ENCODE results near the gene DAB2IP.
"Not testable (repeated sequence)": the region's sequence is repeated elsewhere in the genome, so short reads cannot be mapped to it uniquely, and the experiment has no call there.

The DAB2IP gene

GRCh38 chr9:121623430-121623829, 28.0 kb upstream of the DAB2IP start:
- DNase-seq, result not testable (repeated sequence)

DNA sequence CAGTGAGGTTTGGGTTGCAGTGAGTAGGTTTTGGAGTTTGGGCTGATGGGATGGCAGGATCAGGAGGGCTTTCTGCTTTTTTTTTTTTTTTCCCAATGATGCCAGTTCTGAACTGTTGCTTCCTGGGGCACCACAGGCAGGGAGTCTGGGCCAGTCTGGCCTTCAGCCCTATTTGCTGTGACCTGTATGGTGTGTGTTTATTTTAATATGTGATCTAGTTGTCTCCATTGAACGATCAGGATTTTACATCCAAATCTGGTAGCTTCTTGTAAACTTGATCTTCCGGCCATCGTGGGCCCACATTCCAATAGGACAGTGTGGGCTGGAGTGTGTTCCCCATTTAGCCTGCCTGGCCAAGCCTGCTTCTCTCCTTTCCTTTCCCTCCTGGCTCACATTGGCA, 25.8 kb upstream of the DAB2IP start:
- DNase-seq, result no peak

DNA sequence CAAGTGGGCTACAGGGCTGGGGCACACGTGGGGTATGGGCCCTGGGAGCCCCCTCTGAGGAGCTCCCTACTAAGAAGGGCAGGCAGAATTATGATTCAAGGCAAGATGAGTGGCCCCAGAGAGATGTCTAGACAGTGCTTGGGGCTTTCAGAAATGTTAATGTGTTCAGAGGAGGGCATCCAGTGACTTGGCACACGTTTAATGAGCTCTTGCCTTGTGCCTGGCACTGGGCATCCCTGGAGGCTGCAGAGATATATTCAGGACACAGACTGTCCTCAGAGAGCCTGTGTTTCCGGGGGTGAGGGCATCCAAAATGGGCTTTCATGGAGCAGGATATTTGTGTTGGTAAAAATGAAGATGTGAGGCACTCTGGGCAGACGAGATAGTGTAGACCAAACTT, 25.4 kb upstream of the DAB2IP start:
- DNase-seq, result no peak

- no peak for DNase-seq
Observed at GRCh38 chr9:121627427-121627826, 24.0 kb upstream of the DAB2IP start.

GRCh38 chr9:121628401-121628800, 23.0 kb upstream of the DAB2IP start:
- DNase-seq, result no peak

- DNase-seq, result no peak
Observed at GRCh38 chr9:121631115-121631514, 20.3 kb upstream of the DAB2IP start.

DNA sequence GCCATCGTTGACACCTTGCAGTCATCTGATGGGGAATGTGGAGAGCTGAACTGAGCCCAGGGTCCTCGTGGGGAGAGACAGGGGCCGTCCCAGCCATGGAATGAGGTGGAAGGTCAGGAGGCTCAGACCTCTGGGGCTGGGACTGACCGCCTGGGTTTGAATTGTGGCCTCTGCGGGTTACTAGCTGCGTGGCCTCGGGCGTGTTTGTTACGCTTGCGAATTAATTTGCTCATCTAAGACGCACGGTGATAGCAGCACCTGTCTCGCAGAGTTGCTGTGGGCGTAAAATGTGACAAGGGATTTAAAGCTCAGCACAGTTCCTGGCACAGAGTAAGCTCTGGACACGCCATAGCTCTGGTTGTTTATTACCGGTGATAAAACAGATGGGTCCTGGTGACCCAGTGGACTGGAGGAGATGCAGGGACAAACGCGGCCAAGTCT, 19.4 kb upstream of the DAB2IP start:
- no peak for DNase-seq

DNA sequence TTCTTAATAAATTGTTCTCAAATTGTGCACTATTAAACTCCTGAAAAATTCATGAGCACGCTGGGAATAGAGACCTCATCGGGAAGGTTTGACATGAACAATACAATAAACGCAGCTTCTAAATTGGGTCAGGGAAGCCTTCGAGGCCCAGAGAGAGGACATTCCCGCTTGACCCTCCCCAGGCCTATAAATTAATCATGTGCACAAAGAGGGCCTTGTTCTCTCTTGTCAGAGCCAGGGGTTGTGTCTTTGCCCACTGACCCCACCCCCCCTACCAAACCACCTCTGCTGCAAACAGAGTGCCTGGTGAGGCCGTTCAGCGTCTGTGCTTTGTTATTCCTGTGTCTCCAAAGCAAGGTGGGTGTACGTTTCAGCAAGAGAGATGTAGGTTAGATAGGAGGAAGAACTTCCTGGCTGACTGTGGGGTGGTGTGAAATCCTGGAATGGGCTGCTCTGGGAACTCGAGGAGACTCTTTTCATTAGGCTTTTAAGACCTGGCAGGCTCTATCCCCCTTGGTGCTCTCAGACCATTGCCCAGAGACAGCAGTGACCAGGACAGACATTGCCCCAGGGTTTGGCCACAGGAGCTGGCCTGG, 18.2 kb upstream of the DAB2IP start:
- DNase-seq, result no peak

GRCh38 chr9:121633736-121634135, 17.7 kb upstream of the DAB2IP start:
- no peak for DNase-seq

- DNase-seq, result no peak
Observed at GRCh38 chr9:121634329-121635261, 16.8 kb upstream of the DAB2IP start.

GRCh38 chr9:121635300-121635876, 16.0 kb upstream of the DAB2IP start:
- DNase-seq, result no peak

DNA sequence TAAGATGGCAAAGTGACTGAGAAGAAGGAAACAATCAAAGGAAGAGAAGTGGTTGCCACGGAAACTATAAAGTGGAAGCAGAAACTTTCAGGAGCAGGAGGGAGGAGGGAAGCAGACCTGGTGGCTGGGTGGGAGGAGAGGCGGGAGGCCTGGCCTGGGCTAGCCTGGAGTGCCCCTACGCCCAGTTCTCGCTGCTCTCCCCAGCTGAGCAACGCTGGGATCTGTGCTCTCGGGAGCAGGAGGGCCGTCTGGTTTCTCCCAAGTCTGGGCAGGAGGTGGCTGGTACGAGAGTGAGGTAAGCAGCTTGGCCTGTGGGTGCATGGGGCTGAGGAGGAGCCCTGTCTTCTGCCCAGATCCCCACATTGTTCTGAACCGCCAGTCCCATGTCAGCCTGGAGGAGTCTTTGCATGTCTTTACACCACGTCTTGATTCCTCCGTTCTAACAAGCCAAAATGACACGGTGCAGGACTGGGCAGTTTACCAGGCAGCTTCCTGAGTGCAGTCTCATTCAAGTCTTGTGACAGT, 15.0 kb upstream of the DAB2IP start:
- no peak for DNase-seq

DNA sequence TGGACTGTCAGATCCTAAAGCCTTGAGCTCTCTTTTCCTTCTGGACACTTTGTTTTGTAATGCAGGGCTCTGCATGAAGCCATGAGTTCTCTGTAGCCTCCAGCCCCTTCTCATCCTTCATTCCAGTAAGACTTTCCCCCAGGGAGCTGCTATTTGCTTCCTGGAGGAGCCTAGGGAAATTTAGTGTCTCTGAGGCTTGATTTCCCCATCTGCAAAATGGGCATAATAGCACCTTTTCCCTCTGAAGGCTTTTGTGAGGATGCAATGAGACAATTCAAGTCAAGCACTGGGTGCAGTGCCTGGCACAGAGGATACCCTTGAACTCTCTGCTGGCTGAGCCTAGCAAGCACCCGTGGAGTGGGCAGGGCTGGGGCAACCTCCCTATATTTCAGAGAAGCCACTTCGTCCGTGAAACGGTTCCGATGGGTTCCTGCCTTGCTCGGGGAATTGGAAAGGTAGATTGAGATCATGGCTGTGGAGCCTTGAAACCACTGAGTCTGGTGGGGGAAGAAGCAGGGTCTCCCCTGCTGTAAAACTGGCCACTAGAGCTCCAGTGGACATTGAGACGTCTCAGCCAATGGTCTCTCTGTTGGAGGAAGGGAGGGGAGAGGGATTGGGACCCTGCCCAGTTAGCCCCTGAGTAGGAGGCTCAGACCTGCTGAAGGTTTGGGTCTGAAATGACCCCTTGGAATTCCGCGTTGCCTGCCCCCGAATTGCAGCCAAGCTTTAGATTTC, 14.3 kb upstream of the DAB2IP start:
- DNase-seq, result no peak

- no peak for DNase-seq
Observed at GRCh38 chr9:121637713-121638220, 13.7 kb upstream of the DAB2IP start.

DNA sequence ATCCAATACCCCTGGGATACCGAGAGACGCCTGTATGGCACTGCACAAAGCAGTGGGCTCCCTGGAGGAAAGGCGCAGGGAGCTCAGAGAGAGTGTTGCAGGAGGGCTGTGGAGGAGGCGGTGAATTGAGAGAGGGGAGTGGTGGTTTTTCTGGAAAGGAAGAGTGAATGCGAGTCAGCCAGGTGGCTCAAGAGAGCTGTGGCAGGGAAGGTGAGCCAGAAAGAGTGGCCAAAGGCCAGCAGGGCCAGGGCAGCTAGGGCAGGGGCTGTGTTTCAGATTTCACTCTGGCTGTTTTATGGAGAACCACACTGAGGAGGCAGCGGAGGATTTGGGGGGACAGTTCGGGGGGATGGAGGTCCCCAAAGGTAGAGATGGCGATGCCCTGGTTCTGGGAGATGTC, 13.0 kb upstream of the DAB2IP start:
- DNase-seq, result no peak

GRCh38 chr9:121638901-121639592, 12.4 kb upstream of the DAB2IP start:
- DNase-seq, result no peak

DNA sequence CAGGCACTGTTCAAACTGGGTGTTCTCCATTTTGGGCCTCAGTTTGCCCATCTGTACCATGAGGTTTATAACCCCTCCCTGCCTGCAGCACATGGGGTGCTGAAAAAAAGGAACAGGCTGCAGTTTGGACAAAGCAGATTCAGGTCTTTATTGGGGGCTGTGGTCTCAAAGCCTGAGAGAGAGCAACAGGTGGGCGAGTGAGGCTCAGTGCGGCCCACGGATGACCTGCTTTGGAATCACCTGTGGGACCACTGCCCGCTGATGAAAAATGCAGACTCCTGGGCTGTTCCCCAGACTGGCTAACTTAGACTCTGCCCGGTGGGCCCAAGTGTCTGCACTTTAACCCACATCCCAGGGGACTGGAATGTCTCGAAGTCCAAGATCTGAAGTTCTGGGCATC, 11.8 kb upstream of the DAB2IP start:
- no peak for DNase-seq

GRCh38 chr9:121640076-121640475, 11.4 kb upstream of the DAB2IP start:
- DNase-seq, result no peak

DNA sequence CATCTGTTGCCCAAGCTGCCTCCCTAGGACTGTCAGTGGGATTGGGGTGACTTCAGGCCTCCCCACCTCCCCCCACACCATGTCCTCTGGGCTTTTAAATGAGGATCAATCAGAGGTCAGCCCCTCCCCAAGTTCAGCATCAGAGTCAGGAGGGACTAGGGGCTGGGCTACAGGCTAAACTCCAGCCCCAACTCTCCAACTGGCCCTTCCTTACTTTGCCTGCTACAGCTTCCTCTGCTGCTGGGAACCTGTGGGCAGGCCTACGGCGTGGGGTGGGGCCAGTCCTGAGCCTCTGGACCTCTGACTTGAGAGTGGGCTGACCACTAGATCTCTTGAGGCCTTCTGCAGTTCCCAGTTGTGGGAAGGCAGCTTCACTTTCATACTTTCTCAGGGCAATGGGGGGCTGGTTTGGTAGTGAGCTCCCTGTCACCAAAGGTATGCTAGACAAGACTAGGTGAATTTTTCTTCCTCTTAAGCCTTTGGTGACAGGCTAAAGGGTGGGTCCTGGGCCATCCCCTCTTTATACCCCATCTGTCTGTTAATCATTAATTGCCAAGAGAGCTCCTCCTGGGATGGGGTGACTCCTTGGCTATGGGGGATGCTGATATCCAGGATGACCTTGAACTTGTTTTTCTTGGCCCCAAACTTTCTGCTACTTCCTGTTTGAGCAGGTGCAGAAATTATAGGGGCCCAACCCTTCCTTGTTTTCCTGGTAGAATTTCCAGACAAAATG, 10.8 kb upstream of the DAB2IP start:
- no peak for DNase-seq

GRCh38 chr9:121641224-121641611, 10.2 kb upstream of the DAB2IP start:
- DNase-seq, result no peak

- no peak for DNase-seq
Observed at GRCh38 chr9:121642758-121643157, 8.7 kb upstream of the DAB2IP start.
